Activated CD4-positive, alpha-beta T cell treated with anti-CD3 and anti-CD28 coated beads, Interleukin-2, amount 10 ng/mL, durations not matched to agents 7 days and 5 days (primary cell): ENCODE measurements around the gene TWF1. TPM values are rescaled to one million over a fixed set of nuclear protein-coding genes. Genes with fewer than 3 reads are reported as not detected.

Experiments used
- CTCF ChIA-PET: fragments of 350-600 bp; sonication (Branson Sonifier 250); formaldehyde crosslinking; loops from one replicate; lab custom pipeline; 2021; ENCODE audit warnings: antibody characterized with exemption; lab: Charles Lee
- POLR2A ChIA-PET: fragments of 350-600 bp; sonication (Branson Sonifier 250); formaldehyde crosslinking; loops from one replicate; lab custom pipeline; 2021; ENCODE audit warnings: antibody characterized with exemption; lab: Charles Lee
- DNase-seq: peaks from one replicate; pipeline ENCODE4 v3.0.0-alpha.2; 2020
- H3K27ac Mint-ChIP-seq: one replicate; pipeline ENCODE4 v1.8.0; 2021; ENCODE audit warnings: mild to moderate bottlenecking, moderate library complexity, mixed read lengths
- H3K27me3 Mint-ChIP-seq: one replicate; pipeline ENCODE4 v1.8.0; 2021; ENCODE audit warnings: mixed read lengths
- H3K36me3 Mint-ChIP-seq: one replicate; pipeline ENCODE4 v1.8.0; 2021; ENCODE audit warnings: low read depth, mixed read lengths
- H3K4me1 Mint-ChIP-seq: one replicate; pipeline ENCODE4 v1.8.0; 2021; ENCODE audit warnings: mixed read lengths
- H3K4me3 Mint-ChIP-seq: one replicate; pipeline ENCODE4 v1.8.0; 2021; ENCODE audit warnings: mild to moderate bottlenecking, moderate library complexity, mixed read lengths
- H3K9me3 Mint-ChIP-seq: one replicate; pipeline ENCODE4 v1.8.0; 2021; ENCODE audit warnings: mixed read lengths
- total RNA-seq, 2 experiments: library from RNA; stranded (reverse); gene quantifications; one replicate each; pipeline ENCODE4 v1.2.3, GENCODE V29; 2021

Gene TWF1
- total RNA-seq, 2 experiments from 2014 or later = 24.0 to 31.5 TPM

DNA sequence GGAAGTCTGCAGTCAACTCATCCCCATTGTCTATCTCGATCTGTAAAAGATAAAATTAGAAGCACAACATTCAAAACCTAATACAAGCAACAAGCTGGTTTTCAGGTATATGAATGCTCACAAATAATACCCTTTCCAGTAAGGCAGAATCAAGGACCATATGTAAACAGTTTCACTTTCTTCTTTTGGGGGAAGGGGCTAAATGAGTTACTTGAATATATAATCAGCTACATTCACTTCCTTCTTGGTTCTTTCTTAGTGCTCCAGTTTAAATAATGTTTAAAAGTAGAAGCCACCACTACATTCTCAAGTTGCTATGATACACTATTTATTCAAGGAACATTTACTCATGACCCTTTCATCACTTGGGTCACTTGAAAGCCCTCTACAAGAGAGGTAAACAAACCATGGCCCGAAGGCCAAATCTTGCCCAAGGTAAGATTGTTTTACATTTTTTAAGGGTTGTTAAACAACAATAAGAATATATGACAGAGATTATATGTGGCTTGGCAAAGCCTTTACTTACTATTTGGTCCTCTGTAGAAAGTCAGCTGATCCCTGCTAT lies 10.3 kb downstream of the TWF1 start:
- no peak for DNase-seq
- H3K27ac Mint-ChIP-seq = no peak overlapping the region

DNA sequence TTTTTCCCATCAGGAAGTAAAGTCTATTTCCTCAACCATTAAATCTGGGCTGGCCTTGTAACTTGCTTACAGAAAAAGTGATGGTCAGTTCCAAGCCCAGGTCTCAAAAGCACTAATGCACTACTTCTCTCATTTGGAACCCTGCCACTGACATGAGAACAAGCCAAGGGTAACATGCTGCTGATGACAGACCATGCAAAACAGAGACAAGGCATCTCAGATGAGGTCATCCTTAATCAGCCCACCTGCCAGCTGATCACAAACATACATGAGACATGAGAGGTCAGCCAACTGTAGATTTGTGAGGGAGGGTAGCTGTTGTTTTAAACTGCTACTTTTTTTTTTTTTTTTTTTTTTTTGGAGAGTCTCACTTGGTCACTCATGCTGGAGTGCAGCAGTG lies 16.2 kb downstream of the TWF1 start:
- H3K36me3 Mint-ChIP-seq = peaks cover 29% of the 10 kb centered on the region
- ChIA-PET CTCF (interaction anchor here (0.6 kb wide), 1 partner anchor 741 kb away, joined by 4 read pairs; no protein-coding TSS in a partner anchor), POLR2A (no interaction called here)
- H3K27me3 Mint-ChIP-seq = no peaks in the 10 kb centered on the region
- H3K9me3 Mint-ChIP-seq = no peaks in the 10 kb centered on the region
- no peak for DNase-seq
- H3K4me3 Mint-ChIP-seq = no peak overlapping the region
- H3K4me1 Mint-ChIP-seq = no peaks in the 10 kb centered on the region
- H3K27ac Mint-ChIP-seq = no peak overlapping the region

More for the DNA sequence above, 10.3 kb downstream of the TWF1 start:
- Mint-ChIP-seq H3K36me3 (peaks cover 32% of the 10 kb centered on the region), H3K9me3 (no peaks in the 10 kb centered on the region), H3K27me3 (no peaks in the 10 kb centered on the region), H3K4me1 (peaks cover 4% of the 10 kb centered on the region), H3K4me3 (no peak overlapping the region)
- CTCF ChIA-PET = no interaction called here
- POLR2A ChIA-PET = interaction anchor here (0.7 to 1.1 kb wide), 2 partner anchors 10 to 1044 kb away, joined by 3 to 5 read pairs; partner anchors contain the start of gene TWF1

DNA sequence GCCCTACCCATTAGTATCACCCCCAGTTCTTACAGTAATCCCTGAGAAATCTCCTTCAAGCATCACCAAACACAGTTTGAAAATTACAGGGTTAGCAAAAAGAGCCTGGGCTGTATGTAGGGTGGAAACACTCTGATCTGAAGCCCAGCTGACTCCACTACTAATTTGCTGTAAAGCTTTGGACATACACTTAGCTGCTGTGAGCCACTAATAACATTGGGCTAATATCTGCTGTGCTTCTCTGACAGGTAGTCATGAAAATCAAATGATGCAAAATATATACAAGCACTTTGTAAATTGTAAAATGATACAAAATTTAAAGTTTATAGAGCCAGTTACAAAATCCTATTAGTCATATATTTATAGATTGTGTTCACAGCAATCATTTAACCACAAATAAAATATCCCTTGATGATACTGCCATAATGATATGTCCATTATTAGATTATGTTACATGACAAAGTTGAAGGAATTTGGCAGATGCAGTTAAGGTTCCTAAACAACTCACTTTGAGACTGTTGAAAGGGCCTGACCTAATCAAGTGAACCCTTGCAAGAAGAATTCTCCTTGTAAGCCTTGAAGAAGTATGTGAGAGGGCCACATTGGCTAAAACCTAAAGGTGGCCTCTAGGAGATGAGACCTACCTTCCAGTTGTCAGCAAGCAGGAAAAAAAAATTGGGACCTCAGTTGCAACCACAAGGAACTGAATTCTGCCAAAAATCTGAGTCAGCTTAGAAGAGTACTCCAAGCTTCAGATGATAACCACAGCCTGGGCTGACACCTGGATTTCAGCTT lies 19.0 kb downstream of the TWF1 start:
- Mint-ChIP-seq H3K36me3 (peaks cover 40% of the 10 kb centered on the region), H3K27me3 (no peaks in the 10 kb centered on the region), H3K4me1 (no peaks in the 10 kb centered on the region), H3K4me3 (no peak overlapping the region), H3K27ac (no peak overlapping the region), H3K9me3 (no peaks in the 10 kb centered on the region)
- POLR2A ChIA-PET = no interaction called here
- CTCF ChIA-PET = interaction anchor here (1.2 to 1.3 kb wide), 2 partner anchors 15 to 18 kb away, joined by 3 read pairs; no protein-coding TSS in a partner anchor
- no peak for DNase-seq

GRCh38 chr12:43776498-43776897 lies 29.6 kb downstream of the TWF1 start:
- ChIA-PET POLR2A (no interaction called here), CTCF (interaction anchor here (1.0 to 1.6 kb wide), 3 partner anchors 17 to 24 kb away, joined by 3 to 4 read pairs (median 3); no protein-coding TSS in a partner anchor)
- H3K4me1 Mint-ChIP-seq = no peaks in the 10 kb centered on the region
- H3K9me3 Mint-ChIP-seq = no peaks in the 10 kb centered on the region
- H3K27me3 Mint-ChIP-seq = no peaks in the 10 kb centered on the region
- H3K4me3 Mint-ChIP-seq = no peak overlapping the region
- H3K27ac Mint-ChIP-seq = no peak overlapping the region
- peaks cover 28% of the 10 kb centered on the region for H3K36me3 Mint-ChIP-seq
- peak; percentile 22 for DNase-seq

DNA sequence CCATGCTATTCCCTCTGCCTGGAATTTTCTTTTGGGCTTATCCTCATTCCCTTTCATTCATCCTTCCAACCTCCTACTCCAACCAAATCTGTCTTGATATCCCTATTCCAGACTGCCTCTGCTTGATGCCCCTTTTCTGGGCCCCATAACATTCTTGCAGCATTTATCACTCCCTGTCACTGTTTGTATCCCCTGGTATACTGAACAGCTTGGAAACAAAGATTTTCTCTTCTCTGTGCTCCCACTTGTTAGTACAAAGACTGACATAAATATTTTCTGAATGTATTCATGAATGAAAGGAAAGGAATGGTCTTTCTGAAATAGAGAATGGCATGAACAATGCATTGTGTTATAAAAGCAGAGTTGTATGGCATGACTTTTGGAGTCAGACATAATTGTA lies 39.8 kb downstream of the TWF1 start:
- H3K27me3 Mint-ChIP-seq = no peaks in the 10 kb centered on the region
- no peak overlapping the region for H3K4me3 Mint-ChIP-seq
- H3K27ac Mint-ChIP-seq = no peak overlapping the region
- peaks cover 3% of the 10 kb centered on the region for H3K9me3 Mint-ChIP-seq
- CTCF ChIA-PET = no interaction called here
- peaks cover 22% of the 10 kb centered on the region for H3K4me1 Mint-ChIP-seq
- POLR2A ChIA-PET = no interaction called here
- H3K36me3 Mint-ChIP-seq = peaks cover 39% of the 10 kb centered on the region
- no peak for DNase-seq

- POLR2A ChIA-PET = no interaction called here
- CTCF ChIA-PET = interaction anchor here (1.5 kb wide), 1 partner anchor 12 kb away, joined by 3 read pairs; no protein-coding TSS in a partner anchor
- peaks cover 36% of the 10 kb centered on the region for H3K36me3 Mint-ChIP-seq
- H3K4me3 Mint-ChIP-seq = no peak overlapping the region
- no peak for DNase-seq
- no peak overlapping the region for H3K27ac Mint-ChIP-seq
- H3K4me1 Mint-ChIP-seq = peaks cover 34% of the 10 kb centered on the region
- H3K9me3 Mint-ChIP-seq = peaks cover 3% of the 10 kb centered on the region
- no peaks in the 10 kb centered on the region for H3K27me3 Mint-ChIP-seq
Measured at GRCh38 chr12:43764528-43764927, 41.6 kb downstream of the TWF1 start.

DNA sequence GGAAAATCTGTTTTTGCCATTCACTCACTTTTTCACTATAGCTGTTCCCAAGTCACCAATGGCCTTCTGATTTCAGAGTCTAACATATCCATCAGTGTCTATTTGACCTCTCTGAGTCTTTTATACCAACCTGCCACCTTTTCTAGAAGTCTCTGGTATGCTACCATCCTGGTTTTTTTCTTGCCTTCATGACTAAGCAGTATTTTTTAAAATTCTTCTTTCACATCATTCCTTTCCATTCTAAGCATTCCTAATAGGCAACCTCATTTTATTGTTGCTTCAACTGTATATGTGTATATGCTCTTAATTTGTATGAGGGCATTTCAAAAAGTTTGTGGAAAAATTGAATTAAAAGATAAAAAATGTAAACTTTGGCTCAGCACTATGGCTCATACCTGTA lies 42.3 kb downstream of the TWF1 start:
- Mint-ChIP-seq H3K27me3 (no peaks in the 10 kb centered on the region), H3K36me3 (peaks cover 37% of the 10 kb centered on the region), H3K4me1 (peaks cover 38% of the 10 kb centered on the region), H3K27ac (no peak overlapping the region), H3K9me3 (peaks cover 3% of the 10 kb centered on the region), H3K4me3 (no peak overlapping the region)
- CTCF ChIA-PET = interaction anchor here (0.6 to 1.5 kb wide), 2 partner anchors 11 to 16 kb away, joined by 3 read pairs; no protein-coding TSS in a partner anchor
- POLR2A ChIA-PET = no interaction called here
- DNase-seq = no peak

DNA sequence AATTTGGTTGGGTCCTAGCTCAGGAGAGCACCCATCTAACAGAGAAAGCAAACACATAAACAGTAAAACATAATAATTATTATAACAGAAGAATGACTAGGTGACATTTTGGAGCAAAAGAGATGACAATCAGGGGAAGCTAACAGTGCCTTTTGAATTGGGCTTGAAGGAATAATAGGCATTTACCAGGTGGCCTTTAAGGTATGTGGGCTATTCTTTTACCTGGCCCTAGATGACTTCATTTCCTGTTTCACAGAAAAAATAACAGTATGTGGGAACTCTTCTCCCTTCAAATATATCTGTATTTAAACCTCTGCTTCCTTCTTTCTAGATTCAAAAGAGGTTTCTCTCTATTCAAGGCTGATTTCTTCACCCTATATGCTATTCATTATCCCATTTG lies 43.5 kb downstream of the TWF1 start:
- Mint-ChIP-seq H3K27ac (no peak overlapping the region), H3K9me3 (peaks cover 3% of the 10 kb centered on the region), H3K27me3 (no peaks in the 10 kb centered on the region), H3K4me3 (no peak overlapping the region), H3K36me3 (peaks cover 32% of the 10 kb centered on the region), H3K4me1 (peaks cover 47% of the 10 kb centered on the region)
- no peak for DNase-seq
- CTCF ChIA-PET = no interaction called here
- POLR2A ChIA-PET = no interaction called here

- ChIA-PET CTCF (interaction anchor here (1.0 kb wide), 1 partner anchor 10 kb away, joined by 3 read pairs; no protein-coding TSS in a partner anchor), POLR2A (no interaction called here)
- no peak for DNase-seq
- Mint-ChIP-seq H3K4me3 (peak overlapping the region; percentile 44), H3K36me3 (peaks cover 34% of the 10 kb centered on the region), H3K27me3 (no peaks in the 10 kb centered on the region), H3K27ac (no peak overlapping the region), H3K9me3 (peaks cover 3% of the 10 kb centered on the region), H3K4me1 (peaks cover 54% of the 10 kb centered on the region)
Measured at GRCh38 chr12:43761500-43761899, 44.6 kb downstream of the TWF1 start.

DNA sequence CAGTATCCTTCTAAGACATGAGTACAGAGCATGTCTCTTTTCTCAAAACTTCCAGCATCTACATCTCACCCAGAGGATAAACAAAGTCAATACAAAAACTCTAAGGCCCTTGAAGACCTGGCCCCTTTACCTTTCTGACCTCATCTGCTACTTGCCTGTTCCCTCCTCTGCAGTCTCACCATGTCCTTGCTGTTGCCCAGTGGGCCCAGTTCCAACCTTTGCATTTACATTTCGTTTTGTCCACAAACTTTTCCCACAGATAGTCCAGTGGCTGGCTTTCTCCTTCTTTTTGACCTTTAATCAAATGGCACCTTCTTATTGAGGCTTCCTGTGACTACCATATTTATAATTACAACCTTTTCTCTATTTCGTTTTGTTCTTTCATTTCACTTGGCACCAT lies 45.7 kb downstream of the TWF1 start:
- peaks cover 63% of the 10 kb centered on the region for H3K4me1 Mint-ChIP-seq
- no peak for DNase-seq
- H3K9me3 Mint-ChIP-seq = peaks cover 3% of the 10 kb centered on the region
- peak overlapping the region; percentile 100 for H3K27ac Mint-ChIP-seq
- H3K4me3 Mint-ChIP-seq = peak overlapping the region; percentile 99
- ChIA-PET CTCF (interaction anchor here (1.5 to 1.6 kb wide), 2 partner anchors 8 to 26 kb away, joined by 5 read pairs; no protein-coding TSS in a partner anchor), POLR2A (no interaction called here)
- peaks cover 42% of the 10 kb centered on the region for H3K36me3 Mint-ChIP-seq
- no peaks in the 10 kb centered on the region for H3K27me3 Mint-ChIP-seq

- peaks cover 72% of the 10 kb centered on the region for H3K4me1 Mint-ChIP-seq
- H3K36me3 Mint-ChIP-seq = peaks cover 56% of the 10 kb centered on the region
- CTCF ChIA-PET = interaction anchor here (1.0 to 1.6 kb wide), 4 partner anchors 10 to 27 kb away, joined by 3 to 5 read pairs (median 4); no protein-coding TSS in a partner anchor
Measured at GRCh38 chr12:43758728-43759563, 47.2 kb downstream of the TWF1 start, which contains the start of the genes IRAK4 and PUS7L. Gene IRAK4 (plus strand): TSS chr12:43758951. CDS start chr12:43768112, 9,161 bp downstream. Gene PUS7L (minus strand): TSS chr12:43758790. CDS start chr12:43755245, 3,545 bp downstream.

DNA sequence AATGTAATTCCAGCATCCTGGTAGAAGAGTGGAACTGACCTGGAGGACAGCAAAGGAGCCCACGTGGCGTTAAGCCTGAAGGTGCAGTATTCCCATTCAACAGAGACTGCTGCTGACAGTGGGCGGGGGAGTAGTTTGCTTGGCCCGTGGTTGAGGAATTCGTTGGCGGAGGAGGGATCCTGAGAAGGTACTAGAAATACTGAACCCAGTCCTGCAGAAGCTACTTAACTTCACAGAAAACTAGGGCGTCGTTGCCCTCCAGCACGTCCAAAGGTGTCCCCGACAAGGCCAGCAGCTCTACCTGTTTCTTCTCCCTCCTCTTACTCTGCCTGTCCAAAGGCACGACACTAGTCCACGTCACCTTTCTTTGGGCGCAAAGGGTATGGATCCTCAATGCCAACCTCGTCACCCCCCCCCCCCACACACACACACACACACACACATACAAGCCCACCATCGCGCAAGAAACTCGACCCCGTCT lies 47.8 kb downstream of the TWF1 start:
- ChIA-PET CTCF (interaction anchor here (0.8 to 1.0 kb wide), 2 partner anchors 10 to 24 kb away, joined by 3 read pairs; no protein-coding TSS in a partner anchor), POLR2A (interaction anchor here (1.6 kb wide), 1 partner anchor 48 kb away, joined by 4 read pairs; the partner anchor contains the start of gene TWF1)
- Mint-ChIP-seq H3K27ac (peak overlapping the region; percentile 100), H3K9me3 (peaks cover 5% of the 10 kb centered on the region), H3K27me3 (no peaks in the 10 kb centered on the region), H3K4me1 (peaks cover 74% of the 10 kb centered on the region), H3K4me3 (peak overlapping the region; percentile 99), H3K36me3 (peaks cover 54% of the 10 kb centered on the region)
- no peak for DNase-seq

More at GRCh38 chr12:43758728-43759563, 47.2 kb downstream of the TWF1 start, which contains the start of the genes IRAK4 and PUS7L:
- POLR2A ChIA-PET = interaction anchor here (1.6 kb wide), 1 partner anchor 47 kb away, joined by 4 read pairs; the partner anchor contains the start of gene TWF1
- H3K9me3 Mint-ChIP-seq = peaks cover 8% of the 10 kb centered on the region
- DNase-seq = peak; percentile 95
- H3K27ac Mint-ChIP-seq = peak within 1 kb of the TSS; percentile 100
- peak within 1 kb of the TSS; percentile 99 for H3K4me3 Mint-ChIP-seq
- no peaks in the 10 kb centered on the region for H3K27me3 Mint-ChIP-seq
